GM12892 (cell line): ENCODE measurements around the gene RPL11.

ENCODE experiments used
- POLR2A ChIP-seq: IDR thresholded peaks from 2 replicates; pipeline ENCODE4 v1.6.1; 2011; ENCODE audit warnings: low read depth, low read length, control low read depth
- TAF1 ChIP-seq: IDR thresholded peaks from 2 replicates; pipeline ENCODE4 v1.6.1; 2011; ENCODE audit warnings: low read depth, mild to moderate bottlenecking, control low read depth, low read length, borderline replicate concordance

DNA sequence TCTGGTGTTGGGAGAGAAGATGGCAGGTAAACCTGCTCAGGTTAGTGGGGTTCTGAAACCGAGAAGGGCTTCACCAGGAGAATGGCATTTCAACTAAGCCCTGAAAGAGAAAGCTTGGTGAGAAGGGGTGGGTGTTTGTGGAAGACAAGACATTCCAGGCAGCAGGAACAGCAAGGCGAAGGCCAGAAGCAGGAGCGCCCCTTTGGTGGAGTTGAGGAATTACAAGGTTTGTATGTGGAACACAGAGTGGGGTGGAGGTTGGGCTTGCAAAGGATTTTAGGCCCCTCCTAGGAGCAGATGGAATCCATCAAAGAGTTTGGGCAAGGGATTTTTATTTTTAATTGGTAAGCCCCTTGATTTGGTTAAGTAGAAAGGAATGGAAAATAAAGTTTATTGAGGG is 26.9 kb downstream of the RPL11 start:
- TF ChIP-seq TAF1 (no peak), POLR2A (no peak)
